ENCODE data around the gene RNF8.
"Not testable (repeated sequence)": the region's sequence is repeated elsewhere in the genome, so short reads cannot be mapped to it uniquely, and the experiment has no call there.

Gene RNF8

GRCh38 chr6:37399795-37400490 is 46.2 kb downstream of the RNF8 start:
- DNase-seq (ENCODE audit: low spot score), result no peak

- DNase-seq (ENCODE audit: low spot score), result not testable (repeated sequence)
These were observed 47.9 kb downstream of the RNF8 start for GRCh38 chr6:37401658-37402057.

GRCh38 chr6:37406726-37407341 is 53.1 kb downstream of the RNF8 start:
- DNase-seq (ENCODE audit: low spot score), result no peak

GRCh38 chr6:37407948-37408347 is 54.2 kb downstream of the RNF8 start:
- DNase-seq (ENCODE audit: low spot score), result no peak

- DNase-seq (ENCODE audit: low spot score), result no peak
These were observed 55.7 kb downstream of the RNF8 start for GRCh38 chr6:37409501-37409900.

- no peak for DNase-seq (ENCODE audit: low spot score)
These were observed 63.6 kb downstream of the RNF8 start for GRCh38 chr6:37417393-37417792.

- no peak for DNase-seq (ENCODE audit: low spot score)
These were observed 64.9 kb downstream of the RNF8 start for GRCh38 chr6:37418722-37419121.

GRCh38 chr6:37426058-37426944 is 72.5 kb downstream of the RNF8 start:
- DNase-seq (ENCODE audit: low spot score), result no peak

GRCh38 chr6:37426945-37427510 is 73.2 kb downstream of the RNF8 start:
- no peak for DNase-seq (ENCODE audit: low spot score)

- no peak for DNase-seq (ENCODE audit: low spot score)
These were observed 75.6 kb downstream of the RNF8 start for GRCh38 chr6:37429352-37429750.

GRCh38 chr6:37432590-37432915 is 78.8 kb downstream of the RNF8 start:
- DNase-seq (ENCODE audit: low spot score), result no peak

GRCh38 chr6:37432916-37433656 is 79.3 kb downstream of the RNF8 start, which contains the start of gene CMTR1:
TSS of gene CMTR1 (plus strand) at chr6:37433221. CDS start at chr6:37435630, 2,409 bp downstream.
- peak; percentile 87 for DNase-seq (ENCODE audit: low spot score)

- DNase-seq (ENCODE audit: low spot score), result no peak
These were observed 80.0 kb downstream of the RNF8 start for GRCh38 chr6:37433657-37434271.

- DNase-seq (ENCODE audit: low spot score), result no peak
These were observed 81.6 kb downstream of the RNF8 start for GRCh38 chr6:37435373-37435772.

- DNase-seq (ENCODE audit: low spot score), result no peak
These were observed 82.0 kb downstream of the RNF8 start for GRCh38 chr6:37435816-37436215.

- no peak for DNase-seq (ENCODE audit: low spot score)
These were observed 85.1 kb downstream of the RNF8 start for GRCh38 chr6:37438930-37439329.

- DNase-seq (ENCODE audit: low spot score), result no peak
These were observed 87.9 kb downstream of the RNF8 start for GRCh38 chr6:37441651-37442050.

- no peak for DNase-seq (ENCODE audit: low spot score)
These were observed 88.8 kb downstream of the RNF8 start for GRCh38 chr6:37442416-37443215.

GRCh38 chr6:37443216-37443542 is 89.4 kb downstream of the RNF8 start:
- not testable (repeated sequence) for DNase-seq (ENCODE audit: low spot score)
